ENCODE data around the gene TNFRSF1B.

GRCh38 chr1:12232221-12232620, 65.4 kb downstream of the TNFRSF1B start:
- TF ChIP-seq POLR2AphosphoS5 (IDR thresholded peaks at IDR 0.05; ENCODE audit: low read depth, low read length) (peak; percentile 38; the same call in 1 of the 2 replicates), CTCF (IDR thresholded peaks at IDR 0.05 in 2 of 3, conservative IDR thresholded peaks at IDR 0.05 in 1 of 3; ENCODE audit: borderline replicate concordance in 1 of 3, insufficient read depth in 1 of 3, low read depth in 2 of 3, low read length in 2 of 3) (no peak), SIN3A (IDR thresholded peaks at IDR 0.05; ENCODE audit: low read depth) (no peak), ATF3 (IDR thresholded peaks at IDR 0.05) (no peak), POLR2A (IDR thresholded peaks at IDR 0.05; ENCODE audit: borderline replicate concordance, extremely low read depth, insufficient read depth, insufficient read length) (no peak), CEBPB (IDR thresholded peaks at IDR 0.05; ENCODE audit: low read depth) (no peak), MAX (IDR thresholded peaks at IDR 0.05) (peak; percentile 71; the same call in 1 of the 2 replicates), EZH2 (IDR thresholded peaks at IDR 0.05) (no peak), ZFX (IDR thresholded peaks at IDR 0.05) (no peak), EGR1 (IDR thresholded peaks at IDR 0.05; ENCODE audit: low read depth) (no peak)
